ENCODE results near the gene HDAC1.

HDAC1 gene

GRCh38 chr1:32346532-32347157 lies 54.8 kb downstream of the HDAC1 start:
- Histone ChIP-seq H3K27me3 (ENCODE audit: low read length) (no peaks in the 10 kb centered on the region), H2AFZ (ENCODE audit: low read depth, low read length, severe bottlenecking) (no peak overlapping the region), H3K4me2 (ENCODE audit: low read depth, low read length, poor library complexity, severe bottlenecking) (no peak overlapping the region), H3K9ac (ENCODE audit: low read length) (no peak overlapping the region), H3K27ac (ENCODE audit: low read depth, low read length) (no peak overlapping the region), H4K20me1 (ENCODE audit: low read depth, low read length) (no peaks in the 10 kb centered on the region), H3F3A (ENCODE audit: insufficient read depth) (0 out of 2 replicates have a peak, but pooled peaks cover 1% of the 10 kb centered on the region), H3K9me2 (replicated peaks; ENCODE audit: insufficient read depth, low read length) (no peaks in the 10 kb centered on the region), H3K36me3 (ENCODE audit: low read length) (no peaks in the 10 kb centered on the region), H3K9me3 (ENCODE audit: insufficient read depth, low read length) (no peaks in the 10 kb centered on the region), H3K4me3 (ENCODE audit: insufficient read depth, low read length, poor library complexity, severe bottlenecking) (no peak overlapping the region), H3K79me2 (ENCODE audit: insufficient read depth, low read length) (no peaks in the 10 kb centered on the region)
- no peak for TF ChIP-seq EZH2phosphoT487 (conservative IDR thresholded peaks at IDR 0.05; ENCODE audit: low read length)
- TF ChIP-seq CTCF (IDR thresholded peaks at IDR 0.05; ENCODE audit: insufficient read depth, low read length, poor library complexity, severe bottlenecking) = no peak

- H3K4me2 ChIP-seq (ENCODE audit: low read depth, low read length, poor library complexity, severe bottlenecking) = no peak overlapping the region
- H3K27ac ChIP-seq (ENCODE audit: low read depth, low read length) = no peak overlapping the region
Measured at GRCh38 chr1:32349211-32349708, 57.4 kb downstream of the HDAC1 start.

GRCh38 chr1:32350785-32351398 lies 59.0 kb downstream of the HDAC1 start:
- Histone ChIP-seq H4K20me1 (ENCODE audit: low read depth, low read length) (no peaks in the 10 kb centered on the region), H3K9me3 (ENCODE audit: insufficient read depth, low read length) (no peaks in the 10 kb centered on the region), H3K79me2 (ENCODE audit: insufficient read depth, low read length) (no peaks in the 10 kb centered on the region), H3K27me3 (ENCODE audit: low read length) (no peaks in the 10 kb centered on the region), H3K36me3 (ENCODE audit: low read length) (no peaks in the 10 kb centered on the region), H3K27ac (ENCODE audit: low read depth, low read length) (no peak overlapping the region), H3K9ac (ENCODE audit: low read length) (peak overlapping the region; percentile 64), H3K9me2 (replicated peaks; ENCODE audit: insufficient read depth, low read length) (no peaks in the 10 kb centered on the region), H3K4me2 (ENCODE audit: low read depth, low read length, poor library complexity, severe bottlenecking) (peak overlapping the region; percentile 65), H3K4me3 (ENCODE audit: insufficient read depth, low read length, poor library complexity, severe bottlenecking) (peak overlapping the region; percentile 68), H3F3A (ENCODE audit: insufficient read depth) (0 out of 2 replicates have a peak, but pooled peaks cover 7% of the 10 kb centered on the region), H2AFZ (ENCODE audit: low read depth, low read length, severe bottlenecking) (peak overlapping the region; percentile 71)
- TF ChIP-seq CTCF (IDR thresholded peaks at IDR 0.05; ENCODE audit: insufficient read depth, low read length, poor library complexity, severe bottlenecking) = peak; percentile 63
- TF ChIP-seq EZH2phosphoT487 (conservative IDR thresholded peaks at IDR 0.05; ENCODE audit: low read length) = no peak

More at GRCh38 chr1:32349211-32349708, 57.4 kb downstream of the HDAC1 start:
- Histone ChIP-seq H3F3A (ENCODE audit: insufficient read depth) (0 out of 2 replicates have a peak, but pooled peaks cover 7% of the 10 kb centered on the region), H2AFZ (ENCODE audit: low read depth, low read length, severe bottlenecking) (no peak overlapping the region), H3K9ac (ENCODE audit: low read length) (no peak overlapping the region), H3K36me3 (ENCODE audit: low read length) (no peaks in the 10 kb centered on the region), H4K20me1 (ENCODE audit: low read depth, low read length) (no peaks in the 10 kb centered on the region), H3K27me3 (ENCODE audit: low read length) (no peaks in the 10 kb centered on the region), H3K4me3 (ENCODE audit: insufficient read depth, low read length, poor library complexity, severe bottlenecking) (no peak overlapping the region), H3K9me2 (replicated peaks; ENCODE audit: insufficient read depth, low read length) (no peaks in the 10 kb centered on the region), H3K9me3 (ENCODE audit: insufficient read depth, low read length) (no peaks in the 10 kb centered on the region), H3K79me2 (ENCODE audit: insufficient read depth, low read length) (no peaks in the 10 kb centered on the region)
- TF ChIP-seq EZH2phosphoT487 (conservative IDR thresholded peaks at IDR 0.05; ENCODE audit: low read length) (no peak), CTCF (IDR thresholded peaks at IDR 0.05; ENCODE audit: insufficient read depth, low read length, poor library complexity, severe bottlenecking) (no peak)
